ENCODE measurements around the gene TMEM25. TPM values are rescaled to one million over a fixed set of nuclear protein-coding genes. Genes with fewer than 3 reads are reported as not detected.

TMEM25 gene
- total and polyA plus RNA-seq, 8 donors: 12.2 to 24.9 (median 15.6) TPM

DNA sequence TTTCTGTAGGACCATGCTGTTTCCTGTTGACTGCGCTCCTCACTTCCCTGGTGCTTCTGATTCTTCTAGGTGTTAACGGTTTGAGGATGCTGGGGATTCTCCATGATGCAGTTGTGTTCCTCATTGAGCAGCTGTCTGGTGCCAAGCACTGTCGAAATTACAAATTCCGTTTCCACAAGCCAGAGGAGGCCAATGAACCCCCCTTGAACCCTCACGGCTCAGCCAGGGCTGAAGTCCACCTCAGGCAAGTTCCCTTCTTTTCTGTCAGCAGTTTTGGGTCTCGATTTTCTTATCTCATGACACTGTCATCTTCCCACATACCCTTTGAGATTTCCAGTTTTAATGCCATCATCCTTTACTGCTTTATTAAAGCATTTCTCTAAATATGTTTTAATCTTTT lies 11.4 kb upstream of the TMEM25 start:
- H3K4me1 ChIP-seq: no peaks in the 10 kb centered on the region
- DNase-seq: no peak
- no peak for ATAC-seq
- 83 to 87% methylated on average over 6 of the region's 6 CpGs for WGBS, 2 donors
- H3K27ac ChIP-seq: no peak overlapping the region
- no peak for FAIRE-seq
- intact Hi-C loops (cut with DNase I): no loop called here
- H3K9me3 ChIP-seq: no peaks in the 10 kb centered on the region
- H3K27me3 ChIP-seq: no peaks in the 10 kb centered on the region
- TF ChIP-seq, protein P1, sequence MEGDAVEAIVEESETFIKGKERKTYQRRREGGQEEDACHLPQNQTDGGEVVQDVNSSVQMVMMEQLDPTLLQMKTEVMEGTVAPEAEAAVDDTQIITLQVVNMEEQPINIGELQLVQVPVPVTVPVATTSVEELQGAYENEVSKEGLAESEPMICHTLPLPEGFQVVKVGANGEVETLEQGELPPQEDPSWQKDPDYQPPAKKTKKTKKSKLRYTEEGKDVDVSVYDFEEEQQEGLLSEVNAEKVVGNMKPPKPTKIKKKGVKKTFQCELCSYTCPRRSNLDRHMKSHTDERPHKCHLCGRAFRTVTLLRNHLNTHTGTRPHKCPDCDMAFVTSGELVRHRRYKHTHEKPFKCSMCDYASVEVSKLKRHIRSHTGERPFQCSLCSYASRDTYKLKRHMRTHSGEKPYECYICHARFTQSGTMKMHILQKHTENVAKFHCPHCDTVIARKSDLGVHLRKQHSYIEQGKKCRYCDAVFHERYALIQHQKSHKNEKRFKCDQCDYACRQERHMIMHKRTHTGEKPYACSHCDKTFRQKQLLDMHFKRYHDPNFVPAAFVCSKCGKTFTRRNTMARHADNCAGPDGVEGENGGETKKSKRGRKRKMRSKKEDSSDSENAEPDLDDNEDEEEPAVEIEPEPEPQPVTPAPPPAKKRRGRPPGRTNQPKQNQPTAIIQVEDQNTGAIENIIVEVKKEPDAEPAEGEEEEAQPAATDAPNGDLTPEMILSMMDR (IDR thresholded peaks at IDR 0.05): no peak
- H3K36me3 ChIP-seq: peaks cover 7 to 54% (median 11%) of the 10 kb centered on the region in 3 donors
- H3K4me3 ChIP-seq: no peak overlapping the region

DNA sequence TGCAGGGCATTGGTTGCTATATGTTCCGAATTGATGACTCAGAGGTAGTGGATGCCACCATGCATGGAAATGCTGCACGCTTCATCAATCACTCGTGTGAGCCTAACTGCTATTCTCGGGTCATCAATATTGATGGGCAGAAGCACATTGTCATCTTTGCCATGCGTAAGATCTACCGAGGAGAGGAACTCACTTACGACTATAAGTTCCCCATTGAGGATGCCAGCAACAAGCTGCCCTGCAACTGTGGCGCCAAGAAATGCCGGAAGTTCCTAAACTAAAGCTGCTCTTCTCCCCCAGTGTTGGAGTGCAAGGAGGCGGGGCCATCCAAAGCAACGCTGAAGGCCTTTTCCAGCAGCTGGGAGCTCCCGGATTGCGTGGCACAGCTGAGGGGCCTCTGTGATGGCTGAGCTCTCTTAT lies 9.1 kb upstream of the TMEM25 start:
- intact Hi-C loops (cut with DNase I): no loop called here
- 80 to 84% methylated on average over 13 of the region's 13 CpGs for WGBS, 2 donors
- FAIRE-seq: no peak
- H3K36me3 ChIP-seq: peaks cover 7 to 40% (median 11%) of the 10 kb centered on the region in 3 donors
- no peaks in the 10 kb centered on the region for H3K9me3 ChIP-seq
- no peak overlapping the region for H3K4me3 ChIP-seq
- H3K4me1 ChIP-seq: no peaks in the 10 kb centered on the region
- TF ChIP-seq, protein P1 (IDR thresholded peaks at IDR 0.05): no peak
- H3K27ac ChIP-seq: no peak overlapping the region
- no peak for ATAC-seq
- H3K27me3 ChIP-seq: no peaks in the 10 kb centered on the region
- DNase-seq: no peak

DNA sequence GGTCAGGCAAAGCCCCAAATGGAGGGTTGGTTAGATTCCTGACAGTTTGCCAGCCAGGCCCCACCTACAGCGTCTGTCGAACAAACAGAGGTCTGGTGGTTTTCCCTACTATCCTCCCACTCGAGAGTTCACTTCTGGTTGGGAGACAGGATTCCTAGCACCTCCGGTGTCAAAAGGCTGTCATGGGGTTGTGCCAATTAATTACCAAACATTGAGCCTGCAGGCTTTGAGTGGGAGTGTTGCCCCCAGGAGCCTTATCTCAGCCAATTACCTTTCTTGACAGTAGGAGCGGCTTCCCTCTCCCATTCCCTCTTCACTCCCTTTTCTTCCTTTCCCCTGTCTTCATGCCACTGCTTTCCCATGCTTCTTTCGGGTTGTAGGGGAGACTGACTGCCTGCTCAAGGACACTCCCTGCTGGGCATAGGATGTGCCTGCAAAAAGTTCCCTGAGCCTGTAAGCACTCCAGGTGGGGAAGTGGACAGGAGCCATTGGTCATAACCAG lies 8.4 kb upstream of the TMEM25 start:
- intact Hi-C loops (cut with DNase I): no loop called here

DNA sequence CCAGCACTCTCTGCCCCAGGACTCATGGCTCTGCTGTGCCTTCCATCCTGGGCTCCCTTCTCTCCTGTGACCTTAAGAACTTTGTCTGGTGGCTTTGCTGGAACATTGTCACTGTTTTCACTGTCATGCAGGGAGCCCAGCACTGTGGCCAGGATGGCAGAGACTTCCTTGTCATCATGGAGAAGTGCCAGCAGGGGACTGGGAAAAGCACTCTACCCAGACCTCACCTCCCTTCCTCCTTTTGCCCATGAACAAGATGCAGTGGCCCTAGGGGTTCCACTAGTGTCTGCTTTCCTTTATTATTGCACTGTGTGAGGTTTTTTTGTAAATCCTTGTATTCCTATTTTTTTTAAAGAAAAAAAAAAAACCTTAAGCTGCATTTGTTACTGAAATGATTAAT lies 6.6 kb upstream of the TMEM25 start:
- Histone ChIP-seq H3K4me3 (no peak overlapping the region), H3K27me3 (no peaks in the 10 kb centered on the region), H3K9me3 (no peaks in the 10 kb centered on the region), H3K36me3 (peaks cover 7 to 30% (median 11%) of the 10 kb centered on the region in 3 donors), H3K4me1 (peaks cover 0 to 1% (median 0%) of the 10 kb centered on the region in 3 donors), H3K27ac (no peak overlapping the region)
- TF ChIP-seq, protein P1 (IDR thresholded peaks at IDR 0.05): no peak
- DNase-seq: no peak
- ATAC-seq: peak in 2 of 4 donors; percentile 18 to 25
- no peak for FAIRE-seq
- intact Hi-C loops (cut with DNase I): no loop called here

More for the DNA sequence above, 8.4 kb upstream of the TMEM25 start:
- TF ChIP-seq, protein P1 (IDR thresholded peaks at IDR 0.05): no peak
- DNase-seq (no peak), FAIRE-seq (no peak), ATAC-seq (peak in 3 of 4 donors; percentile 61 to 86 (median 80))
- 49% methylated on average over 6 of the region's 6 CpGs for WGBS, 2 donors
- peaks cover 7 to 36% (median 11%) of the 10 kb centered on the region in 3 donors for H3K36me3 ChIP-seq
- H3K27me3 ChIP-seq: no peaks in the 10 kb centered on the region
- no peaks in the 10 kb centered on the region for H3K4me1 ChIP-seq
- no peaks in the 10 kb centered on the region for H3K9me3 ChIP-seq
- H3K27ac ChIP-seq: no peak overlapping the region
- no peak overlapping the region for H3K4me3 ChIP-seq

DNA sequence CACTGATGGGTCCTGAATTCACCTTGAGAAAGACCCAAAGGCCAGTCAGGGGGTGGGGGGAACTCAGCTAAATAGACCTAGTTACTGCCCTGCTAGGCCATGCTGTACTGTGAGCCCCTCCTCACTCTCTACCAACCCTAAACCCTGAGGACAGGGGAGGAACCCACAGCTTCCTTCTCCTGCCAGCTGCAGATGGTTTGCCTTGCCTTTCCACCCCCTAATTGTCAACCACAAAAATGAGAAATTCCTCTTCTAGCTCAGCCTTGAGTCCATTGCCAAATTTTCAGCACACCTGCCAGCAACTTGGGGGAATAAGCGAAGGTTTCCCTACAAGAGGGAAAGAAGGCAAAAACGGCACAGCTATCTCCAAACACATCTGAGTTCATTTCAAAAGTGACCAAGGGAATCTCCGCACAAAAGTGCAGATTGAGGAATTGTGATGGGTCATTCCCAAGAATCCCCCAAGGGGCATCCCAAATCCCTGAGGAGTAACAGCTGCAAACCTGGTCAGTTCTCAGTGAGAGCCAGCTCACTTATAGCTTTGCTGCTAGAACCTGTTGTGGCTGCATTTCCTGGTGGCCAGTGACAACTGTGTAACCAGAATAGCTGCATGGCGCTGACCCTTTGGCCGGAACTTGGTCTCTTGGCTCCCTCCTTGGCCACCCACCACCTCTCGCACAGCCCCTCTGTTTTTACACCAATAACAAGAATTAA lies 6.1 kb upstream of the TMEM25 start:
- 87 to 92% methylated on average over 6 of the region's 6 CpGs for WGBS, 2 donors
- H3K27ac ChIP-seq: no peak overlapping the region
- intact Hi-C loops (cut with DNase I): no loop called here
- H3K9me3 ChIP-seq: no peaks in the 10 kb centered on the region
- TF ChIP-seq, protein P1 (IDR thresholded peaks at IDR 0.05): no peak
- ATAC-seq (no peak), FAIRE-seq (no peak), DNase-seq (no peak)
- peaks cover 4 to 7% (median 5%) of the 10 kb centered on the region in 3 donors for H3K4me1 ChIP-seq
- no peaks in the 10 kb centered on the region for H3K27me3 ChIP-seq
- H3K36me3 ChIP-seq: peaks cover 7 to 24% (median 11%) of the 10 kb centered on the region in 3 donors
- H3K4me3 ChIP-seq: no peak overlapping the region
